ENCODE results near the gene PXDC1.

DNA sequence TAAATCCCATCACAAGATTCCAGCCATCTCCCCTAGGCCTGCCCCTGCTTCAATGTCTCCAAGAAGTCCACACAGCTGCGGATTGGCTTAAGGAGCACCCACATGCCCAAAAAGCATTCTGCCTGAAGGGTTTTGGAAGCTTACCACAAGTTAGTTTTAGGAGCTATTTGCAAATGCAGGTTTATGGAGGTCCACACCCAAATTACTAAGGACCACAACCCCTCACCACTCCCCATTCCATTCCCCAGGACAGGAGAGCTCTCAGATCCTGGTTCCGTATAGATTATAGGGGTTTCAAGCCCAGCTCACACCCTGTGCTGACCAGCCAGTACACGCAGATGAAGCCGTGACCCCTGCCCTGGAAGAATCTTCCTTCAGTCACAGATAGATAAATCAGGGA is 24.3 kb upstream of the PXDC1 start:
- TF ChIP-seq, protein P1, sequence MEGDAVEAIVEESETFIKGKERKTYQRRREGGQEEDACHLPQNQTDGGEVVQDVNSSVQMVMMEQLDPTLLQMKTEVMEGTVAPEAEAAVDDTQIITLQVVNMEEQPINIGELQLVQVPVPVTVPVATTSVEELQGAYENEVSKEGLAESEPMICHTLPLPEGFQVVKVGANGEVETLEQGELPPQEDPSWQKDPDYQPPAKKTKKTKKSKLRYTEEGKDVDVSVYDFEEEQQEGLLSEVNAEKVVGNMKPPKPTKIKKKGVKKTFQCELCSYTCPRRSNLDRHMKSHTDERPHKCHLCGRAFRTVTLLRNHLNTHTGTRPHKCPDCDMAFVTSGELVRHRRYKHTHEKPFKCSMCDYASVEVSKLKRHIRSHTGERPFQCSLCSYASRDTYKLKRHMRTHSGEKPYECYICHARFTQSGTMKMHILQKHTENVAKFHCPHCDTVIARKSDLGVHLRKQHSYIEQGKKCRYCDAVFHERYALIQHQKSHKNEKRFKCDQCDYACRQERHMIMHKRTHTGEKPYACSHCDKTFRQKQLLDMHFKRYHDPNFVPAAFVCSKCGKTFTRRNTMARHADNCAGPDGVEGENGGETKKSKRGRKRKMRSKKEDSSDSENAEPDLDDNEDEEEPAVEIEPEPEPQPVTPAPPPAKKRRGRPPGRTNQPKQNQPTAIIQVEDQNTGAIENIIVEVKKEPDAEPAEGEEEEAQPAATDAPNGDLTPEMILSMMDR (IDR thresholded peaks at IDR 0.05 in 4 of 5, conservative IDR thresholded peaks at IDR 0.05 in 1 of 5), result no peak
- TF ChIP-seq POLR2A (IDR thresholded peaks at IDR 0.05), result no peak

All from gastrocnemius medialis (tissue), 4 donors.